NAMALWA (cell line): ENCODE results near the gene ZNF844.
"Not testable (repeated sequence)": the region's sequence is repeated elsewhere in the genome, so short reads cannot be mapped to it uniquely, and the experiment has no call there.

ENCODE experiments used
- DNase-seq: peaks from one replicate; pipeline ENCODE4 v3.0.0-alpha.2; 2015; ENCODE audit warnings: low spot score

ZNF844 gene

GRCh38 chr19:12092956-12093355, 28.4 kb downstream of the ZNF844 start:
- no peak for DNase-seq

GRCh38 chr19:12093777-12094176, 29.2 kb downstream of the ZNF844 start:
- DNase-seq = no peak

- DNase-seq = no peak
These were observed 30.7 kb downstream of the ZNF844 start for GRCh38 chr19:12095111-12095790.

DNA sequence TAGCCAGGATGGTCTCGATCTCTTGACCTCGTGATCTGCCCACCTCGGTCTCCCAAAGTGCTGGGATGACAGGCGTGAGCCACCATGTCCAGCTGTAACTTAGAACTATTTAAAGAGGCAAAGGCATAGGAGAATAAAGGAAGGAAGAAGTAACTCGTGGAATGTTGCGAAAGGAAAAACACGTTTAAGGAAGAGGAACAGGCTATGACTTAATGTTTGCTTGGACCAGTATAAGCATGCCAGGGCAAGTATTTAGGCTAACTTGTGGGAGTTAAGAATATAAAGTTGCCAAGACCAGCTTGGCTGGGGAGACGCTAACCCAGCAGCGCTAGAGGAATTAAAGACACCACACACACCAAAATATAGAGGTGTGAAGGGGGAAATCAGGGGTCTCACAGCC, 33.5 kb downstream of the ZNF844 start:
- no peak for DNase-seq

DNA sequence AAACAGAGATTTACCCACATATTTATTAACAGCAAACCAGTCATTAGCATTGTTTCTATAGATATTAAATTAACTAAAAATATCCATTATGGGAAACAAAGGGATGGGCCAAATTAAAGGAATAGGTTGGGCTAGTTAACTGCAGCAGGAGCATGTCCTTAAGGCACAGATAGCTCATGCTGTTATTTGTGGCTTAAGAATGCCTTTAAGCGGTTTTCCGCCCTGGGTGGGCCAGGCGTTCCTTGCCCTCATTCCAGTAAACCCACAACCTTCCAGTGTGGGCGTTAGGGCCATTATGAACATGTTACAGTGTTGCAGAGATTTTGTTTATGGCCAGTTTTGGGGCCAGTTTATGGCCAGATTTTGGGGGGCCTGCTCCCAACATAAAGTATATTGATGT, 39.4 kb downstream of the ZNF844 start:
- not testable (repeated sequence) for DNase-seq

GRCh38 chr19:12111176-12111575, 46.6 kb downstream of the ZNF844 start:
- DNase-seq = no peak

DNA sequence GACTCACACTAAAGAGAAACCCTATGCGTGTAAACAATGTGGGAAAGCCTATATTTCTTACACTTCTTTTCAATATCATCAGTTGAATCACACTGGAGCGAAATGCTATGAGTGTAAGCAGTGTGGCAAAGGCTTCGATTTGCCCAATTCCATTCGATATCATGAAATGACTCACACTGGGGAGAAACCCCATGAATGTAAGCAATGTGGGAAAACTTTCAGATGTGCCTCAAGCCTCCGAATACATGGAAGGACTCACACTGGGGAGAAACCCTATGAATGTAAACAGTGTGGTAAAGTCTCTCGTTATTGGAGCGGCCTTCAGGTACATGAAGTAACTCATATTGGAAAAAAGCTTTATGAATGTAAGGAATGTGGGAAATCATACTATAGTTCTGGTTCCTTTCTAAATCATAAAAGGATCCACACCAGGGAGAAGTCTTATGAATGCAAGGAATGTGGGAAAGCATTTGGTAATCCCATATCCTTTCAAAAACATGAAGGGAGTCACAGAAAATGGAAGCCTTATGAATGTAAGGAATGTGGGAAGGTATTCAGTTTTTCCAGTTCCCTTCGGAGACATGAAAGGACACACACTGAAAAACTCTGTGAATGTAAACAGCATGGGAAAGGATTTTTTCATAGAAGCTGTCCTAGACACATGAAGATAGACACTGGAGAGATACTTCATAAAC, 47.6 kb downstream of the ZNF844 start:
- no peak for DNase-seq

DNA sequence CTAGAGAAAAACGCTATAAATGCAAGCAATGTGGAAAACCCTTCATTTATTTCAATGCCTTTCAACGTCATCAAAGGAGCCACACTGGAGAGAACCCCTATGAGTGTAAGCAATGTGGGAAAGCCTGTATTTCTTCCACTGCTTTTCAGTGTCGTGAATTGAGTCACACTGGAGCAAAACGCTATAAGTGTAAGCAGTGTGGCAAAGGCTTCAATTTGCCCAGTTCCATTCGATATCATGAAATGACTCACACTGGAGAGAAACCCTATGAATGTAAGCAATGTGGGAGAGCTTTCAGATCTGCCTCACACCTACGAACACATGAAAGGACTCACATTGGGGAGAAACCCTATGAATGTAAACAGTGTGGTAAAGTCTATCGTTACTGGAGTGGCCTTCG, 48.2 kb downstream of the ZNF844 start:
- no peak for DNase-seq

DNA sequence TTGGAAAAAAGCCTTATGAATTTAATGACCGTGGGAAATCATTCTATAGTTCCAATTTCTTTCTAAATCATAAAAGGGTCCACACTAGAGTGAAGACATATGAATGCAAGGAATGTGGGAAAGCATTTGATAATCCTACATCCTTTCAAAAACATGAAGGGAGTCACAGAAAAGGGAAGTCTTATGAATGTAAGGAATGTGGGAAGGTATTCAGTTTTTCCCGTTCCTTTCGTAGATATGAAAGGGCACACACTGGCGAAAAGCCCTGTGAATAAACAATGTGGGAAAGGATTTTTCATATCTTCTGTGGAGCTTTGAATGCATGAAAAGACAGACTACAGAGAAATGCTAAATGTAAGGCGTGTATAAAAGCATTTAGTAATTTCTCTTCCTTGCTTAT, 48.6 kb downstream of the ZNF844 start:
- DNase-seq = no peak

DNA sequence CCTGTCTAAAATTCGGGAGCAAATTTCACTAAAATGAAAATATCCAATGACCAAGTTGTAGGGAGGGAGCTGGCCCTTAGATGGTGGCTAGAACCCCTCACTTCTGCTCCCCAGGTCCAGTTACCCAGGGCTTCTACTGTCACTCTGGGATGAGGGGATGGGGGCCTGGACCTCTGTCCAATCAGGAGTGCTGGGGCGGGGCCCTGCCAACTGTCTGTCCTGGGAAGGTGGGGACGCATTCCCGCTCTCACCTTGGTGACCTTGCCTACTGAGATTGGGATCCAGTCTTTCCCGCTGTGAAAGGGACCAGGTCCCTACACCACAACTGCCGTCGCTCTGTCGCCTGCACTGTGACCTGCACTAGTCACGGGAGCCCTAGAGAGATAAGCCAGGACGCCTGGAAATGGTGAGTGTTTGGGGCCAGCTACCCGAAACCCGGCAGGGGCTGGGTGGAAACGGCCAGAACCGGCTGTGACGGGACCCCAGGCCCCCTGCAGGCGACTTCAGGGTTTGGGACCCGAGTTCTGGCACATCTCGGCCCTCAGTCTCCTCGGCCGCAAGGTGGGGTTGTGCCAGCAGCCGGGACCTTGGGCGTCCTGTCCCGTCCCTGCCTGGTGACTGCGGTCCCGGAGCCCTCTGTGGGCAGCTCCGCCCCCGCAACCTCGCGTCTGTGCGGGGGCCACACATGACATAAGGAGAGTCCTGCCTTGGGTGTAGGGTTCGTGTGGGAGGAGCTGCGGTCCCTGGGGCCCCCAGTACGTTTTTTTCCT, 52.9 kb downstream of the ZNF844 start:
- no peak for DNase-seq

DNA sequence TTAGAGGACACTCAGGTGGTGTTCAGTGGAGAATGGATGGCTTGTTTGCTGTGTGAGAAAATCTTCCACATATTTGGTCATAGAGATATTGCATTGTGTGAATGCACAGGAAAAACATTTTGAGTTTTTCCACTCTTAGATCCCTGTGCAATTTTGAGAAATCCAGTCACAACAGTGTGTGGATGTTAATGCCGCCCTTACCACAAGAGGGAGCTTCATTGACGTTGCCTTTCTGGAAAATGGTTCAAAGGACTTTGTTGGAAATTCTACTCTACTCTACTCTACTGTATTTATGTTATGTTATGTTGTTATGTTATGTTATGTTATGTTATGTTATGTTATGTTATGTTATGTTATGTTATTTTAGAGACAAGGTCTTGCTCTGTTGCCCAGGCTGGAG, 62.2 kb downstream of the ZNF844 start:
- peak; percentile 46 for DNase-seq
